Epithelial cell of esophagus (primary cell): ENCODE data around the gene EMID1.
"Not testable (repeated sequence)": the region's sequence is repeated elsewhere in the genome, so short reads cannot be mapped to it uniquely, and the experiment has no call there.

Source experiments
- DNase-seq: peaks from one replicate; pipeline ENCODE4 v3.0.0; 2010; ENCODE audit warnings: low read depth
- H3K4me3 ChIP-seq: 2 replicates; pipeline ENCODE4 v1.5.1; 2011; ENCODE audit warnings: mild to moderate bottlenecking, low read length, control low read depth
- CTCF ChIP-seq: IDR thresholded peaks from 2 replicates; pipeline ENCODE4 v1.5.1; 2011; ENCODE audit warnings: low read depth, mild to moderate bottlenecking, low read length, control low read depth, inconsistent platforms; ENCODE audit not compliant: insufficient read depth; ENCODE audit errors: missing control alignments

EMID1 gene

GRCh38 chr22:29231971-29232959 is 26.6 kb downstream of the EMID1 start:
- DNase-seq, result no peak
- TF ChIP-seq CTCF, result no peak
- no peak overlapping the region for H3K4me3 ChIP-seq

GRCh38 chr22:29233277-29233877 is 27.7 kb downstream of the EMID1 start:
- no peak for DNase-seq
- no peak for TF ChIP-seq CTCF
- no peak overlapping the region for H3K4me3 ChIP-seq

- not testable (repeated sequence) for DNase-seq, H3K4me3 ChIP-seq
Measured at GRCh38 chr22:29240481-29240880, 34.8 kb downstream of the EMID1 start.

GRCh38 chr22:29243874-29244446 is 38.3 kb downstream of the EMID1 start:
- TF ChIP-seq CTCF, result no peak
- DNase-seq, result no peak
- H3K4me3 ChIP-seq, result no peak overlapping the region

- no peak for DNase-seq
- TF ChIP-seq CTCF, result no peak
- no peak overlapping the region for H3K4me3 ChIP-seq
Measured at GRCh38 chr22:29244785-29245625, 39.3 kb downstream of the EMID1 start.

GRCh38 chr22:29245626-29246385 is 40.1 kb downstream of the EMID1 start:
- TF ChIP-seq CTCF, result peak; percentile 99
- peak; percentile 64 for DNase-seq
- no peak overlapping the region for H3K4me3 ChIP-seq

GRCh38 chr22:29247891-29248290 is 42.2 kb downstream of the EMID1 start:
- H3K4me3 ChIP-seq, DNase-seq: not testable (repeated sequence)
